Measurements from ENCODE around the gene ARHGAP15. TPM values are rescaled to one million over a fixed set of nuclear protein-coding genes. Genes with fewer than 3 reads are reported as not detected.

Gene ARHGAP15
- total RNA-seq, 1 experiment from 2014 or later = 0.17 TPM

- DNase-seq (ENCODE audit: extremely low read depth, low read depth) = no peak
These were observed 34.3 kb downstream of the ARHGAP15 start for GRCh38 chr2:143163499-143163898.

DNA sequence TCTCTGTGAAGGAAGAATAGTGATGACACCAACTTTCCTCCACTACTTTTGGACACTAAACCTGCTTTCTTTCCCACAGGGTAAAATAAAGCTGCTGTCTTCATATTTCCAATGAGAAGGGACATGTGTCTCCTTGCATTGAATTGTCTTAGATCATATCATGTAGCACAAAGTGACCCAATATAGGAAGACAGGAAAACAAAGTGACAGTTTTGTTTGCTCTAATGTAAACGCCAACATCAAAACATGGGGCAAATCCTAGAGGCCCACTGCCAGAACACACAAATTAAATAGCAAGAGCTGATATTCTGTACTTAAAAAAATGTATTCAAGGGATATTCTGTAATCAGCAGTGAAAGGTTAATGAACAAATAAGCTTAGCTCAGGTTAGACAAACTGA is 36.1 kb downstream of the ARHGAP15 start:
- DNase-seq (ENCODE audit: extremely low read depth, low read depth) = no peak

DNA sequence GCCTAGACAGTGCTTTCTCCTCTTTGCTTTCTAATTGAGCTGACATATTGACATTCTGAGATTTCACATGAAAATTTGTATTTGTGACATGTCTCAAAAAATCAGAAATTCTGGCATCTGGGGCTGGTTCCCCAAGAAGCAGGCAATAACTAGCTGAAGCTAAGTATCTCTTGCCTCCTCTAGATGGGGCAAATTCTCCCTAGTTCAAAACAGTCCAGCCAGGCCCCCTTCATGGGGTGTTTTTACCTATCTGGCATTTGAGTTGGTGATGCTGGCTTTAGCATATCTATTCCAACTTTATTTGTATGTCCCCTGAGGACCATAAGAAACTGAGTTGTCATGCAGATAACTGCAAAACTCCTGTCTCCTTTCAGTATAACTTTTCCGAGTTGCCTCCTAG is 39.9 kb downstream of the ARHGAP15 start:
- no peak for DNase-seq (ENCODE audit: extremely low read depth, low read depth)

DNA sequence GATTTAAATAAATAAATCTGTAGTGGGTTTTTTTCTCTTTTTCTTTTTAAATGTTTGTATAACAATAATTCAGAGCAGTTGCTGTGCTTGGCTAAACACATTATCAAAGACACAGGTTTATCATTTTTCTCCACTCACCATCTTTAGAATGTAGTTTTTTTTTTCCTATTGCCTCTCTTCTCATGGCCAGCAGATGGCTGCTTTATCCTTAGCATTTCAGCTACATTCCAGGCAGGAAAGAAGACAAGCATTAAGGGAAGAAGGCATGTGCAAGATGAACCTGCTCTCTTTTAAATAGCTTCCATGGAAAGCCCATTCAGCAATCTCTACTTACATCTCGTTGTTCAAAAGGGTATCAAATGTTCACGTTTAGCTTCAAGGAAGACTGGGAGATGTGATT is 42.6 kb downstream of the ARHGAP15 start:
- peak; percentile 14 for DNase-seq (ENCODE audit: extremely low read depth, low read depth)

GRCh38 chr2:143175438-143175837 is 46.2 kb downstream of the ARHGAP15 start:
- no peak for DNase-seq (ENCODE audit: extremely low read depth, low read depth)

- DNase-seq (ENCODE audit: extremely low read depth, low read depth) = no peak
These were observed 47.4 kb downstream of the ARHGAP15 start for GRCh38 chr2:143176606-143177005.

DNA sequence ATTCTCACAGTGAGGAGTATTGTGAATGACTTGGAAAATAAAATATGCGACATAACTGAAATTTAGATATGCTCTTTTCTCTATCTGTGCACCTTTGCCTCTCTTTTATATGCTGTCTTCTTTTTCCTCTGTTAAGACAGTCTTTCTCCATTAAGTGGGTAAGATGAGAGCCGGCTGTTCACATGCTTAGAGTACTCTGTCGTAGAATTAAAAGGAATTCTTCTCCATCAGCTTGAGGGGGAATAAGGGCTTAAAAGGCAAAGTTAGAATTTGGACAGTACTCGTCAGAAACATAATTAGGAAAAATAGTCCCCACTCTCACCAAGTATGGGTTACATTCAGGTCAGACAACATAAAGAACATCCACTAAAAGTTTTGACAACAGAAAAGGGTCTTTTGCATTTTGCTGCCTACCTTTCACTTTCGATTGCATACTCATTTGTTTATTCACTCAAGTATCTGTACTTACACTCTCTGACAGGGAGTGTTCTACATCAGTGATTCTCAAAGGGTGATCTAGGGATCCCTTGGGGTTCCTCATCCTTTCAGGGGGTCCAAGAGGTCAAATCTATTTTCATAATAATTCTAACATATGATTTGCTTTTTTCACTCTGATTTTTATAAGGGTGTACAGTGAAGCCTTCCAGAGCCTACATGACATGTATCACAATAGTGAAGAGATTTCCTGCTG is 48.0 kb downstream of the ARHGAP15 start:
- DNase-seq (ENCODE audit: extremely low read depth, low read depth) = no peak

DNA sequence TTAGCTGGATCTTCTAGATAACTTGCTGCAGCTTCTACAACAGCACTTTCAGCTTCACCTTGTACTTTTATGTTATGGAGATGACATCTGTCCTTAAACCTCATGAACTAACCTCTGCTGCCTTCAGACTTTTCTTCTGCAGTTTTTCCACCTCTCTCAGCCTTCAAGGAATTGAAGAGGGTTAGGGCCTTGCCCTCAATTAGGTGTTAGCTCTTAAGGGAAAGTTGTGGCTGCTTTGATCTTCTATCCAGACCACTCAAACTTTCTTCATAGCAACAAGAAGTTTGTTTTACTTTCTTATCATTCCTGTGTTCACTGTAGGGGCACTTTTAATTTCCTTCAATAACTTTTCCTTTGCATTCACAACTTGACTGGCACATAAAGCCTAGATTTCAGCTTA is 52.3 kb downstream of the ARHGAP15 start:
- no peak for DNase-seq (ENCODE audit: extremely low read depth, low read depth)

GRCh38 chr2:143182649-143183048 is 53.4 kb downstream of the ARHGAP15 start:
- DNase-seq (ENCODE audit: extremely low read depth, low read depth) = no peak

DNA sequence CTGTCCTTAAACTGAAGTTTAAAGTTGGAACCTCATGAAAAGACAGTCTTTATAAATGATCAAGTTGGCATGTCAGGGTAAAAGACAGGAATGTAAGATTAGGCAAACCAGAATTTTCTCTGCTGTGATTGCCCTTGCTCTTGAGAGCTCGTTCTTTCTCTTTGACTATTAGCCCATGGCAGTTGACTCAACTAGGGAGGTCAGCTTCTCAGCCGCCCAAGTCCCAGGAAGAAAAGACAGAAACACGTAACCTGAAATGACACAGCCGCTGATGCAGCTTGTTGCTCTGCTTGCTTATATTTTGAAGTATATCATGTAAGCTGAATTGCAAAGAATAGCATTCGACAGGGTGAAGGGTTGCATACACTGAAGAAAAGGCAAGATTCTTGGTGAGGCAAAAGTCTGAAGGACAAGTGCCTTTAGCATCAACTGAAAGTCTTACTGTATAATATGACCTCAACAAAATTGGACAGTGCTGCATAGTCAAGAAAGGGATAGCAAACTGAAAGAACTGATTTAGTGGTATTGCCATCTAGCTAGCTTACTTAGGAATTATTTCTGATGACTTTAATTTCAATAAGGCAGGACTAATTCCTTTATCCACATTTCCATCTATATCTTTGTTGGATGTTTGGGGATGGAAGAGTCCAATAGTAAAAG is 54.7 kb downstream of the ARHGAP15 start:
- no peak for DNase-seq (ENCODE audit: extremely low read depth, low read depth)

GRCh38 chr2:143186876-143187275 is 57.7 kb downstream of the ARHGAP15 start:
- no peak for DNase-seq (ENCODE audit: extremely low read depth, low read depth)

DNA sequence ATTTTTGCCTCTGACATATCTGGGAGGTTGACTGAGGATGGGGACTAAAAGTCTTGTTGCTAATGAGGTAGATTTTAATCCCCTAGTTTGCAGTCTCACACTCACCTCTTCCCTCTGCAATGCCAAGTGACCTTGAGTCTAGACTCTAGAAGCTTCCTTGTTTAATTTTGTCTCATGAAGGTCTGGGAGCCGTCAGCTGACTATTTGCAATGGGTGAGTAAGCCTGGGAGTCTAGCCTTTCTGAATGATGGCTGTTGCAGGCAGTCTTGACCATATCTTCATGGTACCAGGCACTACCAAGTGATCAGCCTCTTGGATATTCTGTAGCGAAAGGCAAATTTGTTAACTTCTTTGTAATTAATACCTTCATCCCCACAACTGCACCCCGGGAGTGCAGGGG is 61.2 kb downstream of the ARHGAP15 start:
- DNase-seq (ENCODE audit: extremely low read depth, low read depth) = no peak

- DNase-seq (ENCODE audit: extremely low read depth, low read depth) = no peak
These were observed 62.9 kb downstream of the ARHGAP15 start for GRCh38 chr2:143192106-143192505.

DNA sequence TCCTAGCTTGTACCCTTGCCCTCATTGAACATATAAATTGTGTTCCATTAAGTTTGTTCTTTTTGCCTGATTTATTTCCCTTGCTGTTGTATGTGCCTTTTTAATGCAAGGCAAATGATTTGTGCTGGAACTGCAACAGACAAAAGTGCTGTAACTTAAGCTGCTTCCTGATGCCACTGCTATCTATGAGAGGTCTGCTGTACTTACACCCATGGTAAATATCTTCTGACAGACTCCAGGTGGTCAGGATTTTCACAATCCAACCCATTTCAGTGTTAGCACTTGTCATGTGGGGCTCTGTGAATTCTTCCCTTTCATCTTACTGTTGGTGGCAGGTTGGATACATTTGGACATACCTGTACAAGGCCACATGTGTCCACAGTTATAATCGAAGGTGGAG is 63.5 kb downstream of the ARHGAP15 start:
- DNase-seq (ENCODE audit: extremely low read depth, low read depth) = no peak

DNA sequence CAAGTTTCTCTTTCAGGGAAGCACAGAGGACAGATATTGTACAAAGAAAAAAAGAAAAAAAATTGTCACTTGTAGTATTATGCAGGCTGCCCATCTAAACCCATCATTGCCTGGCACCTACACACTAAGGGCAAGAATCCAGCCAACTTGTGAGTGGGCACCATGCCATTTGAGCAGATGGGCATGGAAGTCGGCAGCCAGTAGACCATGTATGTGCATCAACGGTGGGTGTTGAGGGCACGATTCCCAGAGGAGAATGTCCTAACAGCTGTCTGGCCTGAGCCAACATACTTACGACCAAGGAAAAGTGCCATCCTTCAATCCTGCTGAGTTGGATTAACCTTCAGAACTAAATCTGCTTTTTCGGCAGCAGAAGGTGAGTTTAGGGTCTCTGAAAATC is 63.9 kb downstream of the ARHGAP15 start:
- no peak for DNase-seq (ENCODE audit: extremely low read depth, low read depth)

GRCh38 chr2:143195511-143195910 is 66.3 kb downstream of the ARHGAP15 start:
- DNase-seq (ENCODE audit: extremely low read depth, low read depth) = no peak

DNA sequence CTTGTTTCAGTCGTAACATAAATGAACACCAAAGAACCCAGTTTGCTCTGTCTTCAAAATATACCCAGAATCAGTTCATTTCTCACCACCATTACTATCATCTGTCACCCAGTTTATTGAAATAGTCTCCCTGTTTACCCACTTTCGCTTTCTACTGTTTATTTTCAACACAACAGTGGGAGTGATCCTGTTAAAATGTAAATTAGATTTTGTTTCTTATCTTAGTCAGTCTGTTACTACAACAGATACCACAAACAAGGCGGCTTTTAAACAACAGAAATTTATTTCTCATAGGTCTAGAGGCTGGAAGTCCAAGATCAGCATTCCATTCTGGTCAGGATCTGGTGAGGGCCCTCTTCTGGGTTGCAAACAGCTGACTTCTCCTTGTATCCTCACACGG is 74.8 kb downstream of the ARHGAP15 start:
- no peak for DNase-seq (ENCODE audit: extremely low read depth, low read depth)

DNA sequence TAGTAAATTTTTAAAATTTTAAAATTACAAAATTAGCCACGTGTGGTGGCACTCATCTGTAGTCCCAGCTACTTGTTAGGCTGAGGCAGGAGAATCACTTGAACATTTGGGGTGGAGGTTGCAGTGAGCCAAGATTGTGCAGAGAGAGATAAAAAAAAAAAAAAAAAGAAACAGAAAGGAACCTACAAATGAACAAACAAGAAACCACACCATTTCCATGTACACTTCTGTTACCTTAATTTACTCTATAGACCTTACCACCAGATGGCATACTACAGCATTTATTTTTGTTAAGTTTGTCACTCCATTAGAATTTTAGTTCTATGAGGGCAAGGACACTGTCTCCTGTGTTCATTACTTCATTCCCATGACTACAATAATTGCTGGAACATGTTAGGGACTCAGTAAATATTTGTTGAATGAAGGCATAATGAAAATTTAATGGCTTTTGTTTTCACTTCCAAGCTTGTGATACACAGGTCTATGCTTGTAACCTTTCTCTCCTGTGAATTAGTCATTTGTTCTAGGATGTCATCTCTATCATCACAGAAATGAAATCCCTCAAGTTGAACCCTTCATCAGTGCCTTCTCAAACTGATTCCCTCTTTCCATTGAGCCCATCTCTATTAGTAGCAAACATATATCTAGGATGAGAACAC is 76.0 kb downstream of the ARHGAP15 start:
- DNase-seq (ENCODE audit: extremely low read depth, low read depth) = no peak

DNA sequence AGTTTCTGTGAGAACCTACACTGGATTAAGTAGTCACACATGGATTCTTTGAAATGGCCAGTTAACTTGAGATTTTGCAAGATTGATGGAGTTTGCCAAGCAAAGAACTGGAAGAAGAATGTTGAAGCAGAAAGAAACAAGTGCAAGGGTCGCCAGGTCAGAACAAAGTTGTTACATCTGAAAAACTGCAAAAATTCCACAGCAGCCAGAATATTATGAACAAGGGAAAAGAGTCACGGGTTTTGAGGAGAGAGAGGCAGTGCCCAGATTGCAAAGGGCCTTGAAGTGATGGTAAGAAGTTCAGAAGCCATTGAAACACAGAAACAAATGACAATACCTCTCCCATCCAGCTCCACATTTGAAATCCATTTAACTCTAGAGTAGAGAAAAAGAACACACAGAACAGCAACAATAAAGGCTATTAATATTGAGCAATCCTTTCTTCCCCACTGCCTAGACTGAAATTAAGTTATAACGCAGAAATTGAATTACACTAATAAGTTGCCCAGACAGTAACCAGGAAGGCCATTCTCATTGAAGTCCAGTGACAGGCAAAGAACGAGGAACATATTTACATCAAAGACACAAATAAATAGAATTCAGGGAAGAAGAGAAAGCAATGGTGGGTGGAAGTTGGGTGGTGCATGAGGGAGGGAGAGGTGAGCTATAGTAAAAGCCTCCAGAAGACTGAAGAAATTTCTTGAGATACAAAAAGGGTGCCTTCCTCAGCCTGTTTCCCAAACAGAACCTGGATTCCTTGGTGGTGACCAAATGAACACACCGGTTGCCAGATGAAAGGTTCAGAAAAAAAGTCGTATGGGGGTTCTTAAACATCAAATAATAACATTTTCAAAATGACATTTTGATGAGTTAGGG is 80.6 kb downstream of the ARHGAP15 start:
- DNase-seq (ENCODE audit: extremely low read depth, low read depth) = no peak

GRCh38 chr2:143210446-143210819 is 81.2 kb downstream of the ARHGAP15 start:
- no peak for DNase-seq (ENCODE audit: extremely low read depth, low read depth)

- DNase-seq (ENCODE audit: extremely low read depth, low read depth) = no peak
These were observed 88.4 kb downstream of the ARHGAP15 start for GRCh38 chr2:143217512-143218115.
